Measurements from ENCODE around the gene CEP126.

- TF ChIP-seq CTCF (IDR thresholded peaks at IDR 0.05) (no peak), EZH2phosphoT487 (IDR thresholded peaks at IDR 0.05) (no peak), EZH2 (IDR thresholded peaks at IDR 0.05) (no peak)
Measured at GRCh38 chr11:101914341-101914737, 471 bp upstream of the CEP126 start.

Measured in neural progenitor cell (in vitro differentiated cells).